Transverse colon (tissue), 3 donors: Measurements from ENCODE around the gene TTC28.

ENCODE experiments used
- EP300 ChIP-seq: sonication (generic); formaldehyde crosslinking; IDR thresholded peaks from one replicate; pipeline ENCODE4 v1.6.1; 2017; ENCODE audit warnings: antibody characterized with exemption, low read depth
- TF ChIP-seq, protein P1 (sequence below), 5 experiments: fragments of 200-600 bp in 3 of 5; fragments of 450-650 bp in 2 of 5; sonication (generic) in 3 of 5; IDR thresholded peaks; 1 replicate in 2 of 5; 2 replicates in 3 of 5; pipeline ENCODE4 v1.5.1; 2016 to 2017; ENCODE audit warnings: antibody characterized with exemption in 5 of 5, inconsistent platforms in 3 of 5, mild to moderate bottlenecking in 2 of 5, moderate library complexity in 1 of 5

- TF ChIP-seq EP300, result no peak
- TF ChIP-seq, protein P1, sequence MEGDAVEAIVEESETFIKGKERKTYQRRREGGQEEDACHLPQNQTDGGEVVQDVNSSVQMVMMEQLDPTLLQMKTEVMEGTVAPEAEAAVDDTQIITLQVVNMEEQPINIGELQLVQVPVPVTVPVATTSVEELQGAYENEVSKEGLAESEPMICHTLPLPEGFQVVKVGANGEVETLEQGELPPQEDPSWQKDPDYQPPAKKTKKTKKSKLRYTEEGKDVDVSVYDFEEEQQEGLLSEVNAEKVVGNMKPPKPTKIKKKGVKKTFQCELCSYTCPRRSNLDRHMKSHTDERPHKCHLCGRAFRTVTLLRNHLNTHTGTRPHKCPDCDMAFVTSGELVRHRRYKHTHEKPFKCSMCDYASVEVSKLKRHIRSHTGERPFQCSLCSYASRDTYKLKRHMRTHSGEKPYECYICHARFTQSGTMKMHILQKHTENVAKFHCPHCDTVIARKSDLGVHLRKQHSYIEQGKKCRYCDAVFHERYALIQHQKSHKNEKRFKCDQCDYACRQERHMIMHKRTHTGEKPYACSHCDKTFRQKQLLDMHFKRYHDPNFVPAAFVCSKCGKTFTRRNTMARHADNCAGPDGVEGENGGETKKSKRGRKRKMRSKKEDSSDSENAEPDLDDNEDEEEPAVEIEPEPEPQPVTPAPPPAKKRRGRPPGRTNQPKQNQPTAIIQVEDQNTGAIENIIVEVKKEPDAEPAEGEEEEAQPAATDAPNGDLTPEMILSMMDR (IDR thresholded peaks at IDR 0.05), result no peak
These were observed 550.2 kb downstream of the TTC28 start for GRCh38 chr22:28129319-28129962.
